K562 (cell line): ENCODE results near the gene VIPR2. TPM values are rescaled to one million over a fixed set of nuclear protein-coding genes. Genes with fewer than 3 reads are reported as not detected.

ENCODE experiments used
- ATAC-seq: fragments of 200-7000 bp; cut with Tn5 transposase; 3 replicates; pipeline ENCODE4 v1.9.1; 2020; ENCODE audit warnings: moderate library complexity
- BruUV-seq: library from RNA; stranded (reverse); fragments of 400-500 nt; replicated peaks from 2 replicates; lab custom pipeline; 2021; lab: Mats Ljungman, UMichigan
- CTCF ChIA-PET: fragments of 300-600 bp; formaldehyde crosslinking; extraction: SDS; loops from one replicate; lab custom pipeline; 2021; ENCODE audit warnings: low intra/inter-chr PET ratio; lab: Yijun Ruan, JAX
- POLR2A ChIA-PET: fragments of 300-600, 350-650 bp; sonication (Branson Sonifier 250); formaldehyde crosslinking; extraction: SDS; loops from one replicate; lab custom pipeline; 2021; ENCODE audit warnings: antibody characterized with exemption, inconsistent platforms; lab: Yijun Ruan, JAX
- DNase-seq, 4 experiments: peaks; one replicate each; pipeline versions ENCODE4 v3.0.0 to v3.0.0-alpha.2; 2011 to 2018; ENCODE audit warnings: low spot score in 3 of 4, mixed read lengths in 3 of 4; ENCODE audit errors: extremely low read depth in 1 of 4
- FAIRE-seq: peaks from 2 replicates; lab custom pipeline; 2011; peaks lifted over from hg19 to GRCh38; lab: Jason Lieb, UNC
- H2AFZ ChIP-seq: 2 replicates; pipeline ENCODE4 v1.6.0; 2011; ENCODE audit warnings: low read depth, low read length, control low read depth, inconsistent platforms
- H3K27ac ChIP-seq: fragments of 200-600 bp; 3 replicates; pipeline ENCODE4 v1.8.0; 2011; ENCODE audit warnings: low read depth, mild to moderate bottlenecking, control low read depth, inconsistent platforms, low read length, moderate library complexity, mixed read lengths; ENCODE audit errors: extremely low read depth
- H3K27me3 ChIP-seq, 2 experiments: fragments of 300-600 bp in 1 of 2; 2 replicates in 1 of 2; 3 replicates in 1 of 2; pipeline versions ENCODE4 v1.6.0 to v1.8.0; 2011; ENCODE audit warnings: inconsistent platforms in 2 of 2, low read length in 2 of 2, mild to moderate bottlenecking in 1 of 2, mixed read lengths in 1 of 2, moderate library complexity in 1 of 2; ENCODE audit not compliant: control insufficient read depth in 2 of 2, insufficient read depth in 2 of 2
- H3K36me3 ChIP-seq: fragments of 300-600 bp; 3 replicates; pipeline ENCODE4 v1.8.0; 2011; ENCODE audit warnings: mild to moderate bottlenecking, low read length, inconsistent platforms; ENCODE audit not compliant: control insufficient read depth, insufficient read depth
- H3K4me1 ChIP-seq, 2 experiments: fragments of 200-600 bp in 1 of 2; replicated peaks in 1 of 2; 2 replicates in 1 of 2; 3 replicates in 1 of 2; pipeline versions ENCODE4 v1.5.1 to v1.8.0; 2011; ENCODE audit warnings: inconsistent platforms in 2 of 2, low read length in 2 of 2, mild to moderate bottlenecking in 1 of 2, mixed read lengths in 1 of 2, moderate library complexity in 1 of 2; ENCODE audit not compliant: control insufficient read depth in 2 of 2, insufficient read depth in 2 of 2
- H3K4me2 ChIP-seq: 2 replicates; pipeline ENCODE4 v1.6.1; 2011; ENCODE audit warnings: low read length, control low read depth, inconsistent platforms, mixed read lengths; ENCODE audit not compliant: insufficient read depth
- H3K4me3 ChIP-seq: fragments of 200-600 bp; sonication (generic), shearing (Covaris generic); 2 replicates; pipeline ENCODE4 v1.5.1; 2016; ENCODE audit warnings: control low read depth, inconsistent platforms
- H3K79me2 ChIP-seq: fragments of 200-600 bp; 3 replicates; pipeline ENCODE4 v1.8.0; 2011; ENCODE audit warnings: low read length, inconsistent platforms; ENCODE audit not compliant: control insufficient read depth, insufficient read depth
- H3K9ac ChIP-seq, 2 experiments: 2 replicates each; pipeline versions ENCODE4 v1.6.0 to v1.6.1; 2011; ENCODE audit warnings: low read depth in 2 of 2, low read length in 2 of 2, control low read depth in 1 of 2, inconsistent platforms in 1 of 2, mild to moderate bottlenecking in 1 of 2, mixed read lengths in 1 of 2; ENCODE audit not compliant: insufficient read depth in 1 of 2
- H3K9me1 ChIP-seq: one replicate; pipeline ENCODE4 v1.6.0; 2011; ENCODE audit warnings: inconsistent platforms, mild to moderate bottlenecking, low read length, moderate library complexity; ENCODE audit not compliant: control insufficient read depth, insufficient read depth
- H3K9me3 ChIP-seq: replicated peaks from 2 replicates; pipeline ENCODE4 v1.5.1; 2011; ENCODE audit warnings: low read depth, low read length, inconsistent platforms; ENCODE audit not compliant: control insufficient read depth, insufficient read depth
- H4K20me1 ChIP-seq: replicated peaks from 2 replicates; pipeline ENCODE4 v1.6.1; 2011; ENCODE audit warnings: low read length, inconsistent platforms, mixed read lengths; ENCODE audit not compliant: control insufficient read depth, insufficient read depth
- CHD1 ChIP-seq: fragments of 200-600 bp; sonication (generic); IDR thresholded peaks from one replicate; pipeline ENCODE4 v1.6.1; 2012; ENCODE audit warnings: mild to moderate bottlenecking, moderate library complexity, low read length, inconsistent platforms
- RBM34 ChIP-seq: fragments of 200-400 bp; formaldehyde crosslinking; IDR thresholded peaks from 2 replicates; pipeline ENCODE4 v1.6.1; 2018; ENCODE audit warnings: low read length, borderline replicate concordance; ENCODE audit not compliant: insufficient read depth
- RBM39 ChIP-seq: fragments of 200-400 bp; formaldehyde crosslinking; optimal IDR thresholded peaks from 2 replicates; pipeline ENCODE3; 2018; ENCODE audit warnings: low read depth, low read length
- SMAD1 ChIP-seq: fragments of 150-350 bp; IDR thresholded peaks from 2 replicates; pipeline ENCODE4 v1.6.1; 2014; ENCODE audit warnings: low read length, low read depth; ENCODE audit not compliant: partially characterized antibody
- ZFX ChIP-seq: sonication (generic); formaldehyde crosslinking; IDR thresholded peaks from 2 replicates; pipeline ENCODE4 v1.8.0; 2022; ENCODE audit warnings: mild to moderate bottlenecking, missing genetic modification reagents, moderate library complexity
- WGBS: fragments of 100-300 bp; shearing (Covaris generic); methylation state at CpG from one replicate; pipeline ENCODE4 v1.1.6; 2016; ENCODE audit warnings: low coverage, mixed read lengths; ENCODE audit not compliant: insufficient coverage; ENCODE audit errors: missing lambda C conversion rate; 5-methylcytosine and 5-hydroxymethylcytosine counted together
- in situ Hi-C: fragments of 300-500 bp; cut with MboI; formaldehyde crosslinking; loops from 4 replicates; pipeline ENCODE4 v1.15.0; 2018; ENCODE audit warnings: inconsistent platforms, mixed read lengths
- intact Hi-C: fragments of 100-400 bp; cut with micrococcal nuclease; formaldehyde crosslinking; loops from 2 replicates; pipeline ENCODE4 v1.14.2; 2022
- polyA plus RNA-seq, 8 experiments: library from polyadenylated mRNA; depleted of rRNA in 4 of 8; stranded (reverse) in 5 of 8; unstranded in 3 of 8; fragments of >200 nt; fragmentation: Nextera tagmentation in 2 of 8; fragmentation: Illumina TruSeq in 1 of 8; extraction: Ambion mirVana in 2 of 8; extraction: Trizol in 1 of 8; gene quantifications; 2 replicates each; pipeline versions ENCODE4 v1.2.1 to v1.2.3, GENCODE V29; 2011 to 2014; ENCODE audit warnings: inconsistent platforms in 1 of 8, missing spikeins in 1 of 8
- total RNA-seq, 7 experiments: library from RNA; depleted of rRNA in 6 of 7; stranded (reverse); fragments of >200 nt in 6 of 7; fragmentation: Illumina TruSeq in 2 of 7; extraction: Trizol in 2 of 7; gene quantifications; 2 replicates each; pipeline versions ENCODE4 v1.2.1 to v1.2.3, GENCODE V29; 2011 to 2021; ENCODE audit warnings: low replicate concordance in 1 of 7
- TF ChIP-seq, protein P1 (sequence below): fragments of 250-450 bp; sonication (Bioruptor Pico); IDR thresholded peaks from 2 replicates; pipeline ENCODE4 v1.4.0; 2020; ENCODE audit warnings: mild to moderate bottlenecking, moderate library complexity, borderline replicate concordance

The VIPR2 gene
- total and polyA plus RNA-seq, 9 of the 15 experiments (the other 6 are each of a cell fraction or from before 2014, with no cell fraction given) = 0.04 TPM; not detected in 8

GRCh38 chr7:158988996-158989395 lies 155.7 kb downstream of the VIPR2 start (continued):
- no peak for TF ChIP-seq RBM39
- TF ChIP-seq ZFX (CRISPR knock-in tag) = no peak
- no peak for TF ChIP-seq CHD1
- TF ChIP-seq RBM34 = no peak

DNA sequence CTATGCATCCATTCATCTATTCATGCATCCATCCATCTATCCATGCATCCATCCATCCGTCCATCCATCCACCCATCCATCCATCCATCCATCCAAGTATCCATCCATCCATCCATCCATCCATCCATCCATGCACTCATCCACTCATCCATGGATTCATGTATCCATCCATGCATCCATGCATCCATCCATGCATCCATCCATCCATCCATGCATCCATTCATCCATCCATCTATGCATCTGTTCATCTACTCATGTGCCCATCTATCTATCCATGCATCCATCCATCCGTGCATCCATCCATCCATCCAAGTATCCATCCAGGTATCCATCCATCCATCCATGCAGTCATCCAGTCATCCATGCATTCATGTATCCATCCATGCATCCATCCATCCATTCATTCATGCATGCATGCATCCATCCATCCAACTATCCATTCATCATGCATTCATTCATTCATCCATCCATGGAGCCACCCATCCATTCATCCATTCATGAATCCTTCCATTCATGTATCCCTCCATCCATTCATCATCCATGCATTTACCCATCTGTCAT lies 156.3 kb downstream of the VIPR2 start:
- Histone ChIP-seq H3K9ac (no peak overlapping the region), H3K4me3 (no peak overlapping the region), H3K27ac (no peak overlapping the region), H3K9me3 (peaks cover 5% of the 10 kb centered on the region), H3K36me3 (no peaks in the 10 kb centered on the region), H2AFZ (no peak overlapping the region), H3K4me2 (no peak overlapping the region), H3K27me3 (peaks cover 32 to 40% of the 10 kb centered on the region in 2 experiments), H4K20me1 (no peaks in the 10 kb centered on the region), H3K79me2 (no peaks in the 10 kb centered on the region), H3K4me1 (peaks cover 0 to 7% of the 10 kb centered on the region in 2 experiments; a peak in 1 of 5 replicates), H3K9me1 (no peaks in the 10 kb centered on the region)
- ChIA-PET POLR2A (no interaction called here), CTCF (no interaction called here)
- in situ Hi-C loops (no loop called here), intact Hi-C loops (no loop called here)
- DNase-seq (no peak), ATAC-seq (no peak), FAIRE-seq (no peak)
- 2% methylated on average over 2 of the region's 2 CpGs for WGBS
- BruUV-seq = no TSS peak
- TF ChIP-seq SMAD1 = no peak
- TF ChIP-seq, protein P1, sequence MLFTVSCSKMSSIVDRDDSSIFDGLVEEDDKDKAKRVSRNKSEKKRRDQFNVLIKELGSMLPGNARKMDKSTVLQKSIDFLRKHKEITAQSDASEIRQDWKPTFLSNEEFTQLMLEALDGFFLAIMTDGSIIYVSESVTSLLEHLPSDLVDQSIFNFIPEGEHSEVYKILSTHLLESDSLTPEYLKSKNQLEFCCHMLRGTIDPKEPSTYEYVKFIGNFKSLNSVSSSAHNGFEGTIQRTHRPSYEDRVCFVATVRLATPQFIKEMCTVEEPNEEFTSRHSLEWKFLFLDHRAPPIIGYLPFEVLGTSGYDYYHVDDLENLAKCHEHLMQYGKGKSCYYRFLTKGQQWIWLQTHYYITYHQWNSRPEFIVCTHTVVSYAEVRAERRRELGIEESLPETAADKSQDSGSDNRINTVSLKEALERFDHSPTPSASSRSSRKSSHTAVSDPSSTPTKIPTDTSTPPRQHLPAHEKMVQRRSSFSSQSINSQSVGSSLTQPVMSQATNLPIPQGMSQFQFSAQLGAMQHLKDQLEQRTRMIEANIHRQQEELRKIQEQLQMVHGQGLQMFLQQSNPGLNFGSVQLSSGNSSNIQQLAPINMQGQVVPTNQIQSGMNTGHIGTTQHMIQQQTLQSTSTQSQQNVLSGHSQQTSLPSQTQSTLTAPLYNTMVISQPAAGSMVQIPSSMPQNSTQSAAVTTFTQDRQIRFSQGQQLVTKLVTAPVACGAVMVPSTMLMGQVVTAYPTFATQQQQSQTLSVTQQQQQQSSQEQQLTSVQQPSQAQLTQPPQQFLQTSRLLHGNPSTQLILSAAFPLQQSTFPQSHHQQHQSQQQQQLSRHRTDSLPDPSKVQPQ (CRISPR knock-in tag) = no peak
